Activated naive CD4-positive, alpha-beta T cell treated with anti-CD3 and anti-CD28 coated beads, Interleukin-2, amount 50 U/mL, for 16 hours (primary cell): ENCODE data around the gene RNF224.

ENCODE experiments used
- DNase-seq: peaks from one replicate; pipeline ENCODE4 v3.0.0-alpha.2; 2020

The RNF224 gene

GRCh38 chr9:137227054-137227852 lies at the start of gene RNF224:
Gene RNF224 (plus strand): TSS chr9:137227502. CDS start chr9:137228336, 834 bp downstream.
- peak; percentile 83 for DNase-seq

- DNase-seq: no peak
Observed at GRCh38 chr9:137178201-137178938, 48.9 kb upstream of the RNF224 start.

- no peak for DNase-seq
Observed at GRCh38 chr9:137178939-137179630, 48.2 kb upstream of the RNF224 start.

- no peak for DNase-seq
Observed at GRCh38 chr9:137179761-137180160, 47.5 kb upstream of the RNF224 start.

- no peak for DNase-seq
Observed at GRCh38 chr9:137180491-137180890, 46.8 kb upstream of the RNF224 start.

GRCh38 chr9:137181680-137182079 lies 45.6 kb upstream of the RNF224 start:
- DNase-seq: no peak

- DNase-seq: no peak
Observed at GRCh38 chr9:137182836-137183235, 44.5 kb upstream of the RNF224 start.

GRCh38 chr9:137183980-137184595 lies 43.2 kb upstream of the RNF224 start:
- DNase-seq: no peak

- DNase-seq: no peak
Observed at GRCh38 chr9:137184881-137185660, 42.2 kb upstream of the RNF224 start.

GRCh38 chr9:137185921-137186320 lies 41.4 kb upstream of the RNF224 start:
- no peak for DNase-seq

- DNase-seq: no peak
Observed at GRCh38 chr9:137186385-137186784, 40.9 kb upstream of the RNF224 start.

GRCh38 chr9:137187386-137187785 lies 39.9 kb upstream of the RNF224 start:
- DNase-seq: no peak

GRCh38 chr9:137188086-137188489 lies 39.2 kb upstream of the RNF224 start:
- DNase-seq: no peak

- peak; percentile 93 for DNase-seq
Observed at GRCh38 chr9:137188490-137189296, 38.6 kb upstream of the RNF224 start, which contains the start of the genes ANAPC2 and SSNA1. Gene ANAPC2 (minus strand): TSS chr9:137188560. CDS start chr9:137188532, 28 bp downstream. Gene SSNA1 (plus strand): TSS chr9:137188676. CDS start chr9:137188727, 51 bp downstream.

GRCh38 chr9:137189297-137190295 lies 37.7 kb upstream of the RNF224 start:
- DNase-seq: no peak

GRCh38 chr9:137190315-137190856 lies 36.9 kb upstream of the RNF224 start:
- no peak for DNase-seq

GRCh38 chr9:137191245-137191644 lies 36.1 kb upstream of the RNF224 start:
- no peak for DNase-seq

- DNase-seq: no peak
Observed at GRCh38 chr9:137191691-137192447, 35.4 kb upstream of the RNF224 start.

- no peak for DNase-seq
Observed at GRCh38 chr9:137192448-137192780, 34.9 kb upstream of the RNF224 start.
